IMR-90 (cell line): ENCODE measurements around the gene PRPF4. TPM values are rescaled to one million over a fixed set of nuclear protein-coding genes. Genes with fewer than 3 reads are reported as not detected.

ENCODE experiments used
- ATAC-seq: fragments of 200-7000 bp; cut with Tn5 transposase; 2 replicates; pipeline ENCODE4 v1.9.1; 2020; ENCODE audit warnings: low read depth, mild to moderate bottlenecking, moderate library complexity
- BruUV-seq: library from RNA; stranded (reverse); fragments of 400-500 nt; replicated peaks from 2 replicates; lab custom pipeline; 2021; lab: Mats Ljungman, UMichigan
- CTCF ChIA-PET: fragments of 300-600 bp; formaldehyde crosslinking; extraction: SDS; loops from one replicate; lab custom pipeline; 2021; ENCODE audit warnings: antibody characterized with exemption; lab: Yijun Ruan, JAX
- POLR2A ChIA-PET: fragments of 300-600 bp; sonication (Branson Sonifier 250); formaldehyde crosslinking; loops from one replicate; lab custom pipeline; 2022; ENCODE audit warnings: antibody characterized with exemption; ENCODE audit not compliant: unreplicated experiment; lab: Charles Lee
- DNase-seq: peaks from one replicate; pipeline ENCODE4 v3.0.0; 2013
- H2AFZ ChIP-seq: replicated peaks from 2 replicates; pipeline ENCODE3; 2013; ENCODE audit warnings: low read length, mild to moderate bottlenecking; ENCODE audit not compliant: poor library complexity
- H2AK5ac ChIP-seq: 2 replicates; pipeline ENCODE4 v1.6.1; 2013; ENCODE audit warnings: low read depth, low read length, inconsistent platforms
- H2AK9ac ChIP-seq: replicated peaks from 2 replicates; pipeline ENCODE3; 2013; ENCODE audit warnings: mild to moderate bottlenecking, low read depth, low read length, moderate library complexity; ENCODE audit not compliant: poor library complexity
- H2BK120ac ChIP-seq: 2 replicates; pipeline ENCODE4 v1.6.1; 2013; ENCODE audit warnings: low read depth, low read length, inconsistent platforms
- H2BK15ac ChIP-seq: 3 replicates; pipeline ENCODE4 v1.6.1; 2013; ENCODE audit warnings: low read depth, low read length, inconsistent platforms
- H2BK20ac ChIP-seq: 2 replicates; pipeline ENCODE4 v1.6.1; 2013; ENCODE audit warnings: low read depth, mild to moderate bottlenecking, inconsistent platforms, low read length, moderate library complexity
- H2BK5ac ChIP-seq: 2 replicates; pipeline ENCODE4 v1.6.1; 2013; ENCODE audit warnings: mild to moderate bottlenecking, low read depth, low read length, inconsistent platforms; ENCODE audit not compliant: poor library complexity, severe bottlenecking
- H3K14ac ChIP-seq: replicated peaks from 2 replicates; pipeline ENCODE4 v1.6.1; 2013; ENCODE audit warnings: low read depth, low read length, inconsistent platforms
- H3K18ac ChIP-seq: 2 replicates; pipeline ENCODE4 v1.6.1; 2013; ENCODE audit warnings: low read depth, low read length, control low read depth
- H3K23ac ChIP-seq: 2 replicates; pipeline ENCODE4 v1.6.1; 2013; ENCODE audit warnings: low read depth, low read length, inconsistent platforms
- H3K27ac ChIP-seq: 2 replicates; pipeline ENCODE4 v1.5.1; 2013; ENCODE audit warnings: mild to moderate bottlenecking, control low read depth, low read length; ENCODE audit not compliant: insufficient read depth
- H3K27me3 ChIP-seq: 2 replicates; pipeline ENCODE4 v1.6.1; 2013; ENCODE audit warnings: low read length; ENCODE audit not compliant: control insufficient read depth, insufficient read depth
- H3K36me3 ChIP-seq: 2 replicates; pipeline ENCODE4 v1.6.1; 2013; ENCODE audit warnings: low read length, mixed read lengths; ENCODE audit not compliant: control insufficient read depth, insufficient read depth
- H3K4ac ChIP-seq: 2 replicates; pipeline ENCODE4 v1.6.1; 2013; ENCODE audit warnings: low read depth, low read length, inconsistent platforms
- H3K4me1 ChIP-seq: 2 replicates; pipeline ENCODE4 v1.6.1; 2013; ENCODE audit warnings: low read length, mixed read lengths; ENCODE audit not compliant: control insufficient read depth, insufficient read depth
- H3K4me2 ChIP-seq: 2 replicates; pipeline ENCODE4 v1.6.1; 2013; ENCODE audit warnings: low read depth, mild to moderate bottlenecking, control low read depth, low read length, moderate library complexity
- H3K4me3 ChIP-seq: 2 replicates; pipeline ENCODE4 v1.5.1; 2013; ENCODE audit warnings: low read depth, mild to moderate bottlenecking, control low read depth, low read length, moderate library complexity; ENCODE audit not compliant: insufficient read depth
- H3K56ac ChIP-seq: 2 replicates; pipeline ENCODE4 v1.6.1; 2013; ENCODE audit warnings: low read length, inconsistent platforms; ENCODE audit not compliant: insufficient read depth; ENCODE audit errors: extremely low read depth
- H3K79me1 ChIP-seq, 2 experiments: 2 replicates each; pipeline ENCODE4 v1.6.1; 2013; ENCODE audit warnings: low read length in 2 of 2, inconsistent platforms in 1 of 2, low read depth in 1 of 2
- H3K9ac ChIP-seq: 2 replicates; pipeline ENCODE4 v1.6.1; 2013; ENCODE audit warnings: low read depth, low read length, control low read depth
- H3K9me1 ChIP-seq: 2 replicates; pipeline ENCODE4 v1.6.1; 2013; ENCODE audit warnings: low read length, inconsistent platforms; ENCODE audit not compliant: insufficient read depth
- H3K9me3 ChIP-seq: 2 replicates; pipeline ENCODE4 v1.6.1; 2013; ENCODE audit warnings: low read length; ENCODE audit not compliant: control insufficient read depth, insufficient read depth
- H4K20me1 ChIP-seq: 2 replicates; pipeline ENCODE4 v1.6.1; 2013; ENCODE audit warnings: low read length, inconsistent platforms; ENCODE audit not compliant: insufficient read depth
- H4K5ac ChIP-seq: 2 replicates; pipeline ENCODE4 v1.6.1; 2013; ENCODE audit warnings: mild to moderate bottlenecking, low read depth, low read length, control low read depth
- H4K8ac ChIP-seq, 2 experiments: 2 replicates each; pipeline ENCODE4 v1.6.1; 2013; ENCODE audit warnings: low read depth in 2 of 2, low read length in 2 of 2, control low read depth in 1 of 2, inconsistent platforms in 1 of 2
- H4K91ac ChIP-seq: 2 replicates; pipeline ENCODE4 v1.6.1; 2013; ENCODE audit warnings: low read depth, low read length, inconsistent platforms; ENCODE audit not compliant: insufficient read depth
- BHLHE40 ChIP-seq: fragments of 150-350 bp; IDR thresholded peaks from 2 replicates; pipeline ENCODE4 v1.6.1; 2016; ENCODE audit warnings: mild to moderate bottlenecking, low read depth, low read length
- CEBPB ChIP-seq: IDR thresholded peaks from 2 replicates; pipeline ENCODE4 v1.6.1; 2012; ENCODE audit warnings: low read depth, low read length, improper control_type of control experiment
- CHD1 ChIP-seq: IDR thresholded peaks from 2 replicates; pipeline ENCODE4 v1.6.1; 2012; ENCODE audit warnings: low read depth, low read length, improper control_type of control experiment
- ELK1 ChIP-seq: fragments of 150-350 bp; IDR thresholded peaks from 2 replicates; pipeline ENCODE4 v1.6.1; 2016; ENCODE audit warnings: low read depth, mild to moderate bottlenecking, low read length, moderate library complexity, borderline replicate concordance
- FOS ChIP-seq: fragments of 150-350 bp; IDR thresholded peaks from 2 replicates; pipeline ENCODE4 v1.6.1; 2016; ENCODE audit warnings: low read depth, low read length
- MAFK ChIP-seq: IDR thresholded peaks from 2 replicates; pipeline ENCODE4 v1.6.1; 2012; ENCODE audit warnings: low read depth, low read length, improper control_type of control experiment
- MAZ ChIP-seq: IDR thresholded peaks from 2 replicates; pipeline ENCODE4 v1.6.1; 2012; ENCODE audit warnings: low read depth, mild to moderate bottlenecking, low read length, improper control_type of control experiment, moderate library complexity, borderline replicate concordance
- MXI1 ChIP-seq: IDR thresholded peaks from 2 replicates; pipeline ENCODE4 v1.6.1; 2012; ENCODE audit warnings: low read depth, mild to moderate bottlenecking, low read length, moderate library complexity, borderline replicate concordance
- NFE2L2 ChIP-seq: fragments of 150-350 bp; IDR thresholded peaks from 2 replicates; pipeline ENCODE4 v1.6.1; 2016; ENCODE audit warnings: low read depth, mild to moderate bottlenecking, low read length
- POLR2A ChIP-seq: IDR thresholded peaks from 2 replicates; pipeline ENCODE4 v1.6.1; 2012; ENCODE audit warnings: mild to moderate bottlenecking, low read depth, low read length
- RAD21 ChIP-seq: IDR thresholded peaks from 2 replicates; pipeline ENCODE4 v1.6.1; 2012; ENCODE audit warnings: low read length, improper control_type of control experiment
- RCOR1 ChIP-seq: IDR thresholded peaks from 2 replicates; pipeline ENCODE4 v1.6.1; 2012; ENCODE audit warnings: mild to moderate bottlenecking, low read length, improper control_type of control experiment; ENCODE audit not compliant: insufficient replicate concordance
- RFX5 ChIP-seq: IDR thresholded peaks from 2 replicates; pipeline ENCODE4 v1.8.0; 2012; ENCODE audit warnings: low read depth, mild to moderate bottlenecking, low read length, moderate library complexity
- SMC3 ChIP-seq: fragments of 150-350 bp; IDR thresholded peaks from 2 replicates; pipeline ENCODE4 v1.6.1; 2016; ENCODE audit warnings: low read depth, mild to moderate bottlenecking, antibody characterized with exemption, low read length, moderate library complexity
- USF2 ChIP-seq: fragments of 150-350 bp; IDR thresholded peaks from 2 replicates; pipeline ENCODE4 v1.6.1; 2017; ENCODE audit warnings: mild to moderate bottlenecking, antibody characterized with exemption, low read length, low read depth
- WGBS, 2 experiments: methylation state at CpG; one replicate each; pipeline versions ENCODE4 v1.1.5 to v1.1.7; 2013; ENCODE audit warnings: missing lambda C conversion rate in 2 of 2; ENCODE audit not compliant: insufficient read length in 1 of 2; ENCODE audit errors: extremely low coverage in 2 of 2; 5-methylcytosine and 5-hydroxymethylcytosine counted together
- dilution Hi-C: fragments of 300-500 bp; cut with HindIII; formaldehyde crosslinking; loops from one replicate; pipeline ENCODE4 v1.14.3; 2018; ENCODE audit warnings: low sequenced_read_pairs; ENCODE audit not compliant: unreplicated experiment
- in situ Hi-C: fragments of 300-500 bp; cut with MboI; formaldehyde crosslinking; loops from 3 replicates; pipeline ENCODE4 v1.14.3; 2019; ENCODE audit warnings: low sequenced_read_pairs, inconsistent platforms, mixed read lengths
- intact Hi-C: fragments of 100-400 bp; cut with micrococcal nuclease; formaldehyde crosslinking; loops from 2 replicates; pipeline ENCODE4 v1.10.0; 2022
- polyA plus RNA-seq, 3 experiments: library from polyadenylated mRNA; depleted of rRNA; stranded (reverse); fragments of >200 nt; gene quantifications; 2 replicates each; pipeline ENCODE4 v1.2.3, GENCODE V29; 2012; ENCODE audit warnings: low replicate concordance in 1 of 3
- total RNA-seq: library from RNA; depleted of rRNA; stranded (reverse); fragments of >200 nt; gene quantifications from 2 replicates; pipeline ENCODE4 v1.2.3, GENCODE V29; 2012
- TF ChIP-seq, protein P1 (sequence below): conservative IDR thresholded peaks from 2 replicates; pipeline ENCODE4 v1.5.1; 2012; ENCODE audit warnings: mild to moderate bottlenecking, low read depth, low read length, improper control_type of control experiment

The PRPF4 gene
- total and polyA plus RNA-seq, 2 of the 4 experiments (the other 2 are of a cell fraction), result 21.4 to 38.0 TPM

DNA sequence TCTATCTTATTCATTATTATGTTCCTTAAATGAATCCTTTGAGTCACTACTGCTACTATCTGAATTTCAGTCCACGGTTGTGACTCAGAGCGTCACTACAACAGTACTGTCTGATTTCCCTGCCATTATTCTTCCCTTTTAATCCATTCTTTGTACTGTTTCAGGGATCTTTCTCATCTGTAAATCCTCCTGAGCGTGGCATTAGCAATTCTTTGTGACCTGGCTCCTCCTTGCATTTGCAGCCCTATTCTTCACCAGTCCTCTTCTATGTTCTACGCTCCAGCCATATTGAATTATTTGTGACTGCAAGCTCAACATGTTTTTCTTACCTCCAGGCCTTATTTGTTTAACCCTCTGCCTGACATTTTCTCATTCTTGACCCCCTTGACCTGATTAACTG, 5.9 kb downstream of the PRPF4 start:
- Histone ChIP-seq H2BK5ac (no peak overlapping the region), H2BK20ac (no peak overlapping the region), H2AK5ac (no peak overlapping the region), H3K9me1 (no peaks in the 10 kb centered on the region), H3K9me3 (no peaks in the 10 kb centered on the region), H4K20me1 (no peaks in the 10 kb centered on the region), H3K4ac (no peak overlapping the region), H3K56ac (no peak overlapping the region), H3K23ac (no peak overlapping the region), H3K9ac (no peak overlapping the region), H3K18ac (no peak overlapping the region), H3K27ac (no peak overlapping the region), H3K14ac (no peak overlapping the region), H2AFZ (no peak overlapping the region), H3K4me3 (no peak overlapping the region), H2BK15ac (no peak overlapping the region), H3K36me3 (peaks cover 35% of the 10 kb centered on the region), H2BK120ac (no peak overlapping the region), H2AK9ac (no peak overlapping the region), H4K5ac (no peak overlapping the region), H3K27me3 (no peaks in the 10 kb centered on the region), H4K8ac (no peak overlapping the region), H3K79me1 (peaks cover 2 to 17% of the 10 kb centered on the region in 2 experiments), H3K4me2 (no peak overlapping the region), H4K91ac (no peak overlapping the region), H3K4me1 (peaks cover 1% of the 10 kb centered on the region; the same call in 1 of the 2 replicates)
- ChIA-PET POLR2A (no interaction called here), CTCF (interaction anchor here (1.0 kb wide), 1 partner anchor 9 kb away, joined by 3 read pairs; no protein-coding TSS in a partner anchor)
- no peak for DNase-seq
- TF ChIP-seq, protein P1, sequence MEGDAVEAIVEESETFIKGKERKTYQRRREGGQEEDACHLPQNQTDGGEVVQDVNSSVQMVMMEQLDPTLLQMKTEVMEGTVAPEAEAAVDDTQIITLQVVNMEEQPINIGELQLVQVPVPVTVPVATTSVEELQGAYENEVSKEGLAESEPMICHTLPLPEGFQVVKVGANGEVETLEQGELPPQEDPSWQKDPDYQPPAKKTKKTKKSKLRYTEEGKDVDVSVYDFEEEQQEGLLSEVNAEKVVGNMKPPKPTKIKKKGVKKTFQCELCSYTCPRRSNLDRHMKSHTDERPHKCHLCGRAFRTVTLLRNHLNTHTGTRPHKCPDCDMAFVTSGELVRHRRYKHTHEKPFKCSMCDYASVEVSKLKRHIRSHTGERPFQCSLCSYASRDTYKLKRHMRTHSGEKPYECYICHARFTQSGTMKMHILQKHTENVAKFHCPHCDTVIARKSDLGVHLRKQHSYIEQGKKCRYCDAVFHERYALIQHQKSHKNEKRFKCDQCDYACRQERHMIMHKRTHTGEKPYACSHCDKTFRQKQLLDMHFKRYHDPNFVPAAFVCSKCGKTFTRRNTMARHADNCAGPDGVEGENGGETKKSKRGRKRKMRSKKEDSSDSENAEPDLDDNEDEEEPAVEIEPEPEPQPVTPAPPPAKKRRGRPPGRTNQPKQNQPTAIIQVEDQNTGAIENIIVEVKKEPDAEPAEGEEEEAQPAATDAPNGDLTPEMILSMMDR, result no peak
- no peak for TF ChIP-seq USF2
- TF ChIP-seq MXI1, result no peak
- TF ChIP-seq BHLHE40, result no peak
- no peak for TF ChIP-seq FOS
- no peak for TF ChIP-seq CEBPB
- no peak for TF ChIP-seq SMC3
- TF ChIP-seq CHD1, result no peak
- TF ChIP-seq NFE2L2, result no peak
- TF ChIP-seq MAFK, result no peak
- TF ChIP-seq RCOR1, result no peak
- TF ChIP-seq ELK1, result no peak
- TF ChIP-seq RAD21, result no peak
- TF ChIP-seq RFX5, result no peak
- no peak for TF ChIP-seq POLR2A
- TF ChIP-seq MAZ, result no peak
- intact Hi-C loops (no loop called here), dilution Hi-C loops (no loop called here), in situ Hi-C loops (no loop called here)
- no TSS peak for BruUV-seq
- 100% methylated on average over 2 of the region's 4 CpGs; no CpG with 5 or more reads in 1 of the 2 experiments for WGBS, 2 experiments
- ATAC-seq, result no peak
